Hepatocyte (in vitro differentiated cells): ENCODE results near the gene LRRFIP1.

Experiments used
- EZH2 ChIP-seq: fragments of 200-600 bp; sonication (generic); IDR thresholded peaks from 2 replicates; pipeline ENCODE4 v1.6.1; 2016; ENCODE audit warnings: antibody characterized with exemption, mild to moderate bottlenecking, borderline replicate concordance
- TF ChIP-seq, protein P1 (sequence below): fragments of 200-600 bp; sonication (generic); IDR thresholded peaks from 2 replicates; pipeline ENCODE4 v1.5.1; 2016; ENCODE audit warnings: antibody characterized with exemption, mild to moderate bottlenecking; ENCODE audit not compliant: poor library complexity

GRCh38 chr2:237682856-237683670 is 55.7 kb downstream of the LRRFIP1 start:
- TF ChIP-seq EZH2, result no peak
- TF ChIP-seq, protein P1, sequence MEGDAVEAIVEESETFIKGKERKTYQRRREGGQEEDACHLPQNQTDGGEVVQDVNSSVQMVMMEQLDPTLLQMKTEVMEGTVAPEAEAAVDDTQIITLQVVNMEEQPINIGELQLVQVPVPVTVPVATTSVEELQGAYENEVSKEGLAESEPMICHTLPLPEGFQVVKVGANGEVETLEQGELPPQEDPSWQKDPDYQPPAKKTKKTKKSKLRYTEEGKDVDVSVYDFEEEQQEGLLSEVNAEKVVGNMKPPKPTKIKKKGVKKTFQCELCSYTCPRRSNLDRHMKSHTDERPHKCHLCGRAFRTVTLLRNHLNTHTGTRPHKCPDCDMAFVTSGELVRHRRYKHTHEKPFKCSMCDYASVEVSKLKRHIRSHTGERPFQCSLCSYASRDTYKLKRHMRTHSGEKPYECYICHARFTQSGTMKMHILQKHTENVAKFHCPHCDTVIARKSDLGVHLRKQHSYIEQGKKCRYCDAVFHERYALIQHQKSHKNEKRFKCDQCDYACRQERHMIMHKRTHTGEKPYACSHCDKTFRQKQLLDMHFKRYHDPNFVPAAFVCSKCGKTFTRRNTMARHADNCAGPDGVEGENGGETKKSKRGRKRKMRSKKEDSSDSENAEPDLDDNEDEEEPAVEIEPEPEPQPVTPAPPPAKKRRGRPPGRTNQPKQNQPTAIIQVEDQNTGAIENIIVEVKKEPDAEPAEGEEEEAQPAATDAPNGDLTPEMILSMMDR, result no peak
